GM18909 (cell line): ENCODE measurements around the gene ZNF672.

Experiments
- ATAC-seq: cut with Tn5 transposase; IDR thresholded peaks from one replicate; pipeline ENCODE4 v1.9.1; 2021; ENCODE audit warnings: mild to moderate bottlenecking; ENCODE audit not compliant: unreplicated experiment, poor library complexity

ZNF672 gene

GRCh38 chr1:248812736-248813425 lies 25.1 kb upstream of the ZNF672 start:
- no peak for ATAC-seq

GRCh38 chr1:248813546-248813945 lies 24.5 kb upstream of the ZNF672 start:
- no peak for ATAC-seq

GRCh38 chr1:248814351-248814750 lies 23.7 kb upstream of the ZNF672 start:
- ATAC-seq, result no peak

- ATAC-seq, result no peak
Observed at GRCh38 chr1:248815407-248816034, 22.5 kb upstream of the ZNF672 start.

GRCh38 chr1:248816042-248816851 lies 21.8 kb upstream of the ZNF672 start:
- ATAC-seq, result no peak

- ATAC-seq, result no peak
Observed at GRCh38 chr1:248817065-248817464, 21.0 kb upstream of the ZNF672 start.

- ATAC-seq, result no peak
Observed at GRCh38 chr1:248818505-248819374, 19.3 kb upstream of the ZNF672 start.

- no peak for ATAC-seq
Observed at GRCh38 chr1:248820041-248820585, 17.9 kb upstream of the ZNF672 start.

GRCh38 chr1:248821101-248821500 lies 16.9 kb upstream of the ZNF672 start:
- no peak for ATAC-seq

- ATAC-seq, result no peak
Observed at GRCh38 chr1:248821641-248822040, 16.4 kb upstream of the ZNF672 start.

- no peak for ATAC-seq
Observed at GRCh38 chr1:248822148-248823032, 15.6 kb upstream of the ZNF672 start.

- ATAC-seq, result no peak
Observed at GRCh38 chr1:248823517-248824001, 14.5 kb upstream of the ZNF672 start.

- no peak for ATAC-seq
Observed at GRCh38 chr1:248824301-248824700, 13.7 kb upstream of the ZNF672 start.

GRCh38 chr1:248824701-248825100 lies 13.3 kb upstream of the ZNF672 start:
- ATAC-seq, result no peak

- ATAC-seq, result no peak
Observed at GRCh38 chr1:248825136-248825535, 12.9 kb upstream of the ZNF672 start.

- peak; percentile 8 for ATAC-seq
Observed at GRCh38 chr1:248825573-248825908, 12.5 kb upstream of the ZNF672 start.

- peak; percentile 96 for ATAC-seq
Observed at GRCh38 chr1:248825909-248826760, 11.9 kb upstream of the ZNF672 start, which contains the start of gene SH3BP5L. TSS of gene SH3BP5L (minus strand) at chr1:248825915. CDS start at chr1:248824935, 980 bp downstream.

- no peak for ATAC-seq
Observed at GRCh38 chr1:248828845-248829244, 9.2 kb upstream of the ZNF672 start.
